ENCODE results near the gene PHTF1. TPM values are rescaled to one million over a fixed set of nuclear protein-coding genes. Genes with fewer than 3 reads are reported as not detected.

The PHTF1 gene
- total and polyA plus RNA-seq, 10 of the 15 experiments (the other 5 are each of a cell fraction or from before 2014, with no cell fraction given): 7.8 to 37.6 (median 24.1) TPM

GRCh38 chr1:113747376-113747775 is 11.9 kb downstream of the PHTF1 start:
- no peaks in the 10 kb centered on the region for H3K79me2 ChIP-seq (ENCODE audit: control insufficient read depth, insufficient read depth, low read length)
- SMC1A ChIA-PET (ENCODE audit: uncharacterized antibody, unreplicated experiment): interaction anchor here (0.9 to 1.6 kb wide), 2 partner anchors 13 to 64 kb away, joined by 3 read pairs; no protein-coding TSS in a partner anchor
- no peak overlapping the region for H3K4me2 ChIP-seq (ENCODE audit: control insufficient read depth, insufficient read depth)
- H2AFZ ChIP-seq (ENCODE audit: control insufficient read depth, low read depth, low read length): no peak overlapping the region
- CTCF ChIA-PET: interaction anchor here (0.7 to 1.0 kb wide), 3 partner anchors 9 to 12 kb away, joined by 3 to 4 read pairs (median 4); no protein-coding TSS in a partner anchor
- TF ChIP-seq HDAC2 (IDR thresholded peaks at IDR 0.05): no peak
- TF ChIP-seq E2F4 (IDR thresholded peaks at IDR 0.05; ENCODE audit: low read depth, low read length): no peak
- POLR2A ChIA-PET: interaction anchor here (0.5 to 1.4 kb wide), 2 partner anchors 9 to 13 kb away, joined by 3 to 4 read pairs; no protein-coding TSS in a partner anchor
- peaks cover 7% of the 10 kb centered on the region; the same call in 1 of the 2 replicates for H3K4me1 ChIP-seq (ENCODE audit: control insufficient read depth, insufficient read depth, low read length)
- H3K9me3 ChIP-seq (replicated peaks; ENCODE audit: control insufficient read depth, insufficient read depth, low read length): no peaks in the 10 kb centered on the region
- RAD21 ChIA-PET (ENCODE audit: unreplicated experiment): no interaction called here
- H3K4me3 ChIP-seq: no peak overlapping the region
- DNase-seq (ENCODE audit: low read depth, low spot score) (no peak), FAIRE-seq (no peak), ATAC-seq (no peak)
- H3K27ac ChIP-seq (ENCODE audit: control insufficient read depth, insufficient read depth): no peak overlapping the region
- no peaks in the 10 kb centered on the region for H4K20me1 ChIP-seq (ENCODE audit: control insufficient read depth, insufficient read depth)
- peaks cover 3 to 6% of the 10 kb centered on the region in 2 experiments; a peak in 3 of 4 replicates for H3K36me3 ChIP-seq (ENCODE audit: control insufficient read depth in 2 of 2, insufficient read depth in 2 of 2, low read length in 1 of 2)
- in situ Hi-C loops (cut with MboI) (no loop called here), intact Hi-C loops (cut with micrococcal nuclease; ENCODE audit: unreplicated experiment) (no loop called here)
- H3K9ac ChIP-seq (ENCODE audit: control insufficient read depth, insufficient read depth, low read length): no peak overlapping the region
- WGBS (ENCODE audit: insufficient coverage, insufficient replicate concordance, low lambda C conversion rate, missing lambda C conversion rate): 100% methylated on average over 1 of the region's 1 CpG
- BruUV-seq (replicated peaks): TSS peak; percentile 26
- no peaks in the 10 kb centered on the region for H3K27me3 ChIP-seq (replicated peaks in 1 of 2; ENCODE audit: control insufficient read depth in 2 of 2, insufficient read depth in 2 of 2, low read length in 1 of 2)

GRCh38 chr1:113745425-113745824 is 13.9 kb downstream of the PHTF1 start:
- ChIA-PET SMC1A (ENCODE audit: uncharacterized antibody, unreplicated experiment) (no interaction called here), POLR2A (no interaction called here), CTCF (interaction anchor here (1.1 kb wide), 1 partner anchor 633 kb away, joined by 3 read pairs; no protein-coding TSS in a partner anchor), RAD21 (ENCODE audit: unreplicated experiment) (no interaction called here)
- Histone ChIP-seq H3K27me3 (replicated peaks in 1 of 2; ENCODE audit: control insufficient read depth in 2 of 2, insufficient read depth in 2 of 2, low read length in 1 of 2) (no peaks in the 10 kb centered on the region), H3K9me3 (replicated peaks; ENCODE audit: control insufficient read depth, insufficient read depth, low read length) (no peaks in the 10 kb centered on the region), H3K27ac (ENCODE audit: control insufficient read depth, insufficient read depth) (no peak overlapping the region), H3K4me3 (no peak overlapping the region), H3K4me2 (ENCODE audit: control insufficient read depth, insufficient read depth) (no peak overlapping the region), H4K20me1 (ENCODE audit: control insufficient read depth, insufficient read depth) (no peaks in the 10 kb centered on the region), H3K4me1 (ENCODE audit: control insufficient read depth, insufficient read depth, low read length) (peaks cover 3% of the 10 kb centered on the region; the same call in 1 of the 2 replicates), H3K79me2 (ENCODE audit: control insufficient read depth, insufficient read depth, low read length) (no peaks in the 10 kb centered on the region), H2AFZ (ENCODE audit: control insufficient read depth, low read depth, low read length) (no peak overlapping the region), H3K9ac (ENCODE audit: control insufficient read depth, insufficient read depth, low read length) (no peak overlapping the region), H3K36me3 (ENCODE audit: control insufficient read depth in 2 of 2, insufficient read depth in 2 of 2, low read length in 1 of 2) (peaks cover 3 to 10% of the 10 kb centered on the region in 2 experiments; a peak in 3 of 4 replicates)
- BruUV-seq (replicated peaks): no TSS peak
- in situ Hi-C loops (cut with MboI) (no loop called here), intact Hi-C loops (cut with micrococcal nuclease; ENCODE audit: unreplicated experiment) (no loop called here)
- no peak for FAIRE-seq
- ATAC-seq: no peak
- 96% methylated on average over 3 of the region's 3 CpGs for WGBS (ENCODE audit: insufficient coverage, insufficient replicate concordance, low lambda C conversion rate, missing lambda C conversion rate)
- no peak for TF ChIP-seq TCF3 (IDR thresholded peaks at IDR 0.05; ENCODE audit: borderline replicate concordance, insufficient read depth, low read depth, low read length)
- no peak for TF ChIP-seq ZNF217 (IDR thresholded peaks at IDR 0.05)
- no peak for TF ChIP-seq RBBP5 (conservative IDR thresholded peaks at IDR 0.05)
- no peak for TF ChIP-seq FOS (IDR thresholded peaks at IDR 0.05; ENCODE audit: borderline replicate concordance, extremely low read depth, insufficient read length)
- TF ChIP-seq CBX3 (IDR thresholded peaks at IDR 0.05; ENCODE audit: borderline replicate concordance, low read depth): no peak
- TF ChIP-seq RELB (IDR thresholded peaks at IDR 0.05; ENCODE audit: low read depth): no peak
- no peak for TF ChIP-seq MEF2A (IDR thresholded peaks at IDR 0.05; ENCODE audit: insufficient read depth, low read depth, low read length)
- TF ChIP-seq ETV6 (conservative IDR thresholded peaks at IDR 0.05 in 1 of 2, IDR thresholded peaks at IDR 0.05 in 1 of 2; ENCODE audit: borderline replicate concordance in 1 of 2, low read depth in 1 of 2): no peak
- DNase-seq (ENCODE audit: low read depth, low spot score): no peak
